Uterus (tissue), 2 donors: Measurements from ENCODE around the gene ADRM1.

Source experiments
- CTCF ChIP-seq, 4 experiments: fragments of 200-600 bp in 2 of 4; fragments of 450-650 bp in 2 of 4; sonication (generic) in 2 of 4; IDR thresholded peaks; one replicate each; pipeline ENCODE4 v1.5.1; 2016 to 2019; ENCODE audit warnings: antibody characterized with exemption in 4 of 4, mild to moderate bottlenecking in 2 of 4, moderate library complexity in 1 of 4
- POLR2A ChIP-seq, 2 donors: fragments of 450-650 bp; IDR thresholded peaks; one replicate each; pipeline ENCODE4 v1.6.1; 2016; ENCODE audit warnings: antibody characterized with exemption in 2 of 2, mild to moderate bottlenecking in 1 of 2, moderate library complexity in 1 of 2

- TF ChIP-seq CTCF (IDR thresholded peaks at IDR 0.05) (no peak), POLR2A (IDR thresholded peaks at IDR 0.05) (no peak)
Observed at GRCh38 chr20:62287759-62288534, 14.8 kb upstream of the ADRM1 start.
